ENCODE data around the gene RNF217.

The RNF217 gene

DNA sequence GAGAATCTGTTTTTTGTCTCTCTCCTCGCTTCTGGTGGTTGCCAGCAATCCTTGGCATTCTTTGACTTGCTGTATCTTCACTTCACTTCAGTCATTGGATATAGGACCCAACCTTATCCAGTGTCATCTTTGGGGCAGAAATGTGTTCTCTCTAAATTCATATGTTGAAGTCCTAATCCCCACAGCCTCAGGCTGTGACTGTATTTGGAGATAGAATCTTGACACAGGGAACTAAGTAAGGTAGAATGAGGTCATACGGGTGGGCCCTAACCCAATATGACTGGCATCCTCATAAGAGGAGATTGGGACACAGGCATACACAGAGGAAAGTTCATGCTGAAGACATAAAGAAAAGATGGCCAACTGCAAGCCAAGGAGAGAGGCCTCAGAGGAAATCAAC is 139.4 kb downstream of the RNF217 start:
- H3K4me3 ChIP-seq (ENCODE audit: low read depth, low read length) = no peak overlapping the region
- TF ChIP-seq CTCF (IDR thresholded peaks at IDR 0.05; ENCODE audit: borderline replicate concordance, insufficient read depth, low read depth, low read length) = no peak

- no peak overlapping the region for H3K4me3 ChIP-seq (ENCODE audit: low read depth, low read length)
- TF ChIP-seq CTCF (IDR thresholded peaks at IDR 0.05; ENCODE audit: borderline replicate concordance, insufficient read depth, low read depth, low read length) = no peak
Measured at GRCh38 chr6:125102411-125102810, 140.2 kb downstream of the RNF217 start.

DNA sequence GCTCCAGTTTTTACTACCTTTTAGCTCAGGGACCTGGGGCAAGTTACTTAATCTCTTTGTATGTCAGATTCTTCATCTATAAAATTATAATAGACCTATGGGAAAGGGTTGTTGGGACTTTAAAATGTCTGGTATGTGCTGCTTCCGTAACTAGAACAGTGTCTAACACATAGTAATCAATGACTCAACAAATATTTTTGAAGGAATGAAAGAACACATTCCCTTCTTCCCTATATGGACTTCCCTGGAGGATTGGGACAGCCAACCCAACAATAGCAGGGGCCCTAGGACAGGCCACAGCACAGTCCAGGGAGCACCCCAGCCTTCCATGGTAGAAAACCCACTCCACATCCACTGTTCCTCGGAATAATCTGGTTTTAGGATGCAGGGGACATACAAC is 140.7 kb downstream of the RNF217 start:
- no peak overlapping the region for H3K4me3 ChIP-seq (ENCODE audit: low read depth, low read length)
- TF ChIP-seq CTCF (IDR thresholded peaks at IDR 0.05; ENCODE audit: borderline replicate concordance, insufficient read depth, low read depth, low read length) = no peak

DNA sequence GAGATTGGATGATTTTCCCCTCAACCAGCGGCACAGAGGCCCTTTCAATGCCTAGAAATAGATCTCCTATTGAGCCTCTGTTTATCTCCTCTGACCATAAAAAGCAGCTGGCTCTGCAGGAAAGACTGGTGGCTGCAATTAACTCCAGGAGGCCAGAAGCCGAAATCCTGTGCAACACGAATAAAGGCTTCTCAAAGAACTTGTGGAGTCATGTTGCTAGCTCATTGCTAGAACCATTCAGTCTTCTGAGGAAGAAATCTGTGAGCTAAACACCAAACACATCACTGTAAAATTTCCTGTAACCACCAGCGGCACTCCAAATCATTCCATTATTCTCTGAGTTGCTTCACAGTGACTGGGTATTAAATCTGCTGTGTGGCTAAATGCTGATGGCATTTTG is 142.2 kb downstream of the RNF217 start:
- no peak overlapping the region for H3K4me3 ChIP-seq (ENCODE audit: low read depth, low read length)
- TF ChIP-seq CTCF (IDR thresholded peaks at IDR 0.05; ENCODE audit: borderline replicate concordance, insufficient read depth, low read depth, low read length) = no peak

DNA sequence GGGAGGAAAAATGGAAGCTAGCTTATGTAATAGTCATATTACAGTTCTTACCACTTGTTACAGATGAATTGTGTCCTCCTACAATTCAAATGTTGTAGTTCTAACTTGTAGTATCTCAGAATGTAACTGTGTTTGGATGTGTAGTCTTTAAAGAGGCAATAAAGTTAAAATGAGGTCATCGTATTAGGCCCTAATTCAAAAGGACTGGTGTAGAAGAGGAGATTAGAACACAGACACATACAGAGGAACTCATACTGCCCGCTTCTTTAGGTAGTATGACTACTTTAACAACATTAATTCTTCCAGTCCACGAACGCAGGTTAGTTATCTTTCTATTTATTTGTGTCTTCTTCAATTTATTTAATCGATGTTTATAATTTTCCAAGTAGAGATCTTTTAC is 144.8 kb downstream of the RNF217 start:
- no peak for TF ChIP-seq CTCF (IDR thresholded peaks at IDR 0.05; ENCODE audit: borderline replicate concordance, insufficient read depth, low read depth, low read length)
- H3K4me3 ChIP-seq (ENCODE audit: low read depth, low read length) = no peak overlapping the region

GRCh38 chr6:125107896-125108295 is 145.7 kb downstream of the RNF217 start:
- TF ChIP-seq CTCF (IDR thresholded peaks at IDR 0.05; ENCODE audit: borderline replicate concordance, insufficient read depth, low read depth, low read length) = no peak

GRCh38 chr6:125110056-125110455 is 147.8 kb downstream of the RNF217 start:
- no peak for TF ChIP-seq CTCF (IDR thresholded peaks at IDR 0.05; ENCODE audit: borderline replicate concordance, insufficient read depth, low read depth, low read length)

More at GRCh38 chr6:125107896-125108295, 145.7 kb downstream of the RNF217 start:
- no peak overlapping the region for H3K4me3 ChIP-seq (ENCODE audit: low read depth, low read length)

More at GRCh38 chr6:125110056-125110455, 147.8 kb downstream of the RNF217 start:
- no peak overlapping the region for H3K4me3 ChIP-seq (ENCODE audit: low read depth, low read length)

All from GM12875 (cell line).